HEK293 (cell line): ENCODE measurements around the gene DNAH1.
A peak's percentile ranks its signal among the peaks of the same experiment; 100 is the strongest.

Experiments
- CTCF ChIA-PET: fragments of 350-600 bp; formaldehyde crosslinking; extraction: SDS; loops from one replicate; lab custom pipeline; 2021; ENCODE audit warnings: antibody characterized with exemption; lab: Yijun Ruan, JAX
- POLR2A ChIA-PET: fragments of 300-600 bp; formaldehyde crosslinking; extraction: SDS; loops from one replicate; lab custom pipeline; 2020; ENCODE audit warnings: antibody characterized with exemption, inconsistent platforms; lab: Yijun Ruan, JAX
- H3K27ac ChIP-seq: fragments of 200-500 bp; sonication (Bioruptor generic); 2 replicates; pipeline ENCODE4 v1.5.1; 2014; ENCODE audit warnings: low read depth, low read length, control low read depth, inconsistent platforms; ENCODE audit errors: extremely low read depth
- H3K36me3 ChIP-seq, 2 experiments: fragments of 200-500 bp in 1 of 2; sonication (Bioruptor generic) in 1 of 2; 1 replicate in 1 of 2; 2 replicates in 1 of 2; pipeline ENCODE4 v1.5.1; 2014 to 2017; ENCODE audit warnings: inconsistent platforms in 2 of 2, low read length in 2 of 2; ENCODE audit not compliant: control insufficient read depth in 2 of 2, insufficient read depth in 1 of 2
- H3K4me1 ChIP-seq: fragments of 200-500 bp; sonication (Bioruptor generic); 2 replicates; pipeline ENCODE4 v1.5.1; 2014; ENCODE audit warnings: mild to moderate bottlenecking, low read length, inconsistent platforms; ENCODE audit not compliant: control insufficient read depth, insufficient read depth
- H3K4me3 ChIP-seq: 2 replicates; pipeline ENCODE4 v1.5.1; 2011; ENCODE audit warnings: low read depth, mild to moderate bottlenecking, control low read depth, low read length, moderate library complexity
- H3K9me3 ChIP-seq: fragments of 200-500 bp; sonication (Bioruptor generic); 2 replicates; pipeline ENCODE4 v1.5.1; 2014; ENCODE audit warnings: low read depth, low read length, inconsistent platforms; ENCODE audit not compliant: control insufficient read depth, insufficient read depth
- BCL11B ChIP-seq: fragments of 450-650 bp; formaldehyde crosslinking; IDR thresholded peaks from 2 replicates; pipeline ENCODE4 v1.5.1; 2016; ENCODE audit warnings: low read depth, missing biosample characterization, missing genetic modification characterization
- MZF1 ChIP-seq: fragments of 450-650 bp; formaldehyde crosslinking; IDR thresholded peaks from 2 replicates; pipeline ENCODE4 v1.5.1; 2017; ENCODE audit warnings: missing biosample characterization, missing genetic modification characterization, borderline replicate concordance
- PRDM1 ChIP-seq: fragments of 450-650 bp; formaldehyde crosslinking; IDR thresholded peaks from 2 replicates; pipeline ENCODE4; 2016; ENCODE audit warnings: missing biosample characterization, missing genetic modification characterization
- PRDM4 ChIP-seq: fragments of 450-650 bp; formaldehyde crosslinking; IDR thresholded peaks from 2 replicates; pipeline ENCODE4 v1.5.1; 2017; ENCODE audit warnings: missing biosample characterization, missing genetic modification characterization
- REST ChIP-seq: fragments of 450-650 bp; formaldehyde crosslinking; IDR thresholded peaks from 2 replicates; pipeline ENCODE4 v1.5.1; 2016; ENCODE audit warnings: missing biosample characterization, missing genetic modification characterization
- SP3 ChIP-seq: fragments of 450-650 bp; formaldehyde crosslinking; IDR thresholded peaks from 2 replicates; pipeline ENCODE4 v1.5.1; 2016; ENCODE audit warnings: missing biosample characterization, missing genetic modification characterization
- ZFP69B ChIP-seq: fragments of 450-650 bp; formaldehyde crosslinking; IDR thresholded peaks from 2 replicates; pipeline ENCODE4 v1.5.1; 2016; ENCODE audit warnings: missing biosample characterization, missing genetic modification characterization
- ZIC2 ChIP-seq: fragments of 450-650 bp; formaldehyde crosslinking; IDR thresholded peaks from 2 replicates; pipeline ENCODE4 v1.5.1; 2016; ENCODE audit warnings: missing biosample characterization, missing genetic modification characterization
- ZNF211 ChIP-seq: fragments of 450-650 bp; formaldehyde crosslinking; IDR thresholded peaks from 2 replicates; pipeline ENCODE4 v1.5.1; 2016; ENCODE audit warnings: low read depth, missing biosample characterization, missing genetic modification characterization
- ZNF280D ChIP-seq: fragments of 450-650 bp; formaldehyde crosslinking; IDR thresholded peaks from 2 replicates; pipeline ENCODE4 v1.5.1; 2016; ENCODE audit warnings: missing biosample characterization, missing genetic modification characterization
- ZNF341 ChIP-seq: fragments of 450-650 bp; formaldehyde crosslinking; IDR thresholded peaks from 2 replicates; pipeline ENCODE4; 2016; ENCODE audit warnings: low read depth, missing biosample characterization, missing genetic modification characterization
- ZNF362 ChIP-seq: fragments of 450-650 bp; formaldehyde crosslinking; IDR thresholded peaks from 2 replicates; pipeline ENCODE4 v1.5.1; 2016; ENCODE audit warnings: missing biosample characterization, missing genetic modification characterization
- ZNF544 ChIP-seq: fragments of 450-650 bp; formaldehyde crosslinking; IDR thresholded peaks from 2 replicates; pipeline ENCODE4 v1.5.0; 2017; ENCODE audit warnings: missing biosample characterization, missing genetic modification characterization
- ZNF558 ChIP-seq: fragments of 450-650 bp; formaldehyde crosslinking; IDR thresholded peaks from 2 replicates; pipeline ENCODE4 v1.5.1; 2016; ENCODE audit warnings: missing biosample characterization, missing genetic modification characterization
- ZNF623 ChIP-seq: fragments of 450-650 bp; formaldehyde crosslinking; IDR thresholded peaks from 2 replicates; pipeline ENCODE4 v1.5.1; 2016; ENCODE audit warnings: missing biosample characterization, missing genetic modification characterization
- ZNF777 ChIP-seq: fragments of 450-650 bp; formaldehyde crosslinking; IDR thresholded peaks from 2 replicates; pipeline ENCODE4 v1.5.1; 2017; ENCODE audit warnings: missing biosample characterization, missing genetic modification characterization, borderline replicate concordance
- ZSCAN23 ChIP-seq: fragments of 450-650 bp; formaldehyde crosslinking; IDR thresholded peaks from 2 replicates; pipeline ENCODE4 v1.5.1; 2016; ENCODE audit warnings: missing biosample characterization, missing genetic modification characterization

The DNAH1 gene

GRCh38 chr3:52380023-52380422 is 63.9 kb downstream of the DNAH1 start (continued):
- TF ChIP-seq ZNF211 (tag by site-specific recombination): no peak
- peak; percentile 81 for TF ChIP-seq ZIC2 (tag by site-specific recombination)

GRCh38 chr3:52381623-52382022 is 65.5 kb downstream of the DNAH1 start:
- POLR2A ChIA-PET: no interaction called here
- no peak overlapping the region for H3K27ac ChIP-seq
- H3K4me1 ChIP-seq: no peaks in the 10 kb centered on the region
- no peak for TF ChIP-seq ZNF777
- TF ChIP-seq ZNF544: no peak
- TF ChIP-seq PRDM4 (tag by site-specific recombination): no peak
- no peak for TF ChIP-seq PRDM1 (tag by site-specific recombination)
- no peak for TF ChIP-seq BCL11B (tag by site-specific recombination)
- no peak for TF ChIP-seq ZNF211 (tag by site-specific recombination)
- TF ChIP-seq ZNF341: no peak
- no peaks in the 10 kb centered on the region for H3K9me3 ChIP-seq
- H3K36me3 ChIP-seq: no peaks in the 10 kb centered on the region
- no peak overlapping the region for H3K4me3 ChIP-seq
- CTCF ChIA-PET: no interaction called here

GRCh38 chr3:52383446-52383845 is 67.3 kb downstream of the DNAH1 start:
- H3K4me1 ChIP-seq: no peaks in the 10 kb centered on the region
- TF ChIP-seq REST (tag by site-specific recombination) (no peak), ZNF623 (tag by site-specific recombination) (peak; percentile 37)
- no peaks in the 10 kb centered on the region for H3K9me3 ChIP-seq
- no peaks in the 10 kb centered on the region for H3K36me3 ChIP-seq
- no peak overlapping the region for H3K4me3 ChIP-seq
- ChIA-PET POLR2A (no interaction called here), CTCF (interaction anchor here (0.6 to 1.9 kb wide), 3 partner anchors 152 to 1834 kb away, joined by 4 to 8 read pairs (median 6); no protein-coding TSS in a partner anchor)
- H3K27ac ChIP-seq: no peak overlapping the region

GRCh38 chr3:52384019-52384761 is 68.1 kb downstream of the DNAH1 start:
- TF ChIP-seq ZFP69B (tag by site-specific recombination): no peak
- no peak for TF ChIP-seq ZNF558 (tag by site-specific recombination)
- TF ChIP-seq ZSCAN23 (tag by site-specific recombination): no peak
- no peak for TF ChIP-seq SP3 (tag by site-specific recombination)
- no peak for TF ChIP-seq ZNF280D (tag by site-specific recombination)
- TF ChIP-seq ZNF362: no peak
- TF ChIP-seq MZF1 (tag by site-specific recombination): no peak
- H3K4me3 ChIP-seq: no peak overlapping the region
- H3K4me1 ChIP-seq: no peaks in the 10 kb centered on the region
- POLR2A ChIA-PET: no interaction called here
- no peak overlapping the region for H3K27ac ChIP-seq
- no peaks in the 10 kb centered on the region for H3K9me3 ChIP-seq
- H3K36me3 ChIP-seq: no peaks in the 10 kb centered on the region
- CTCF ChIA-PET: interaction anchor here (0.5 to 1.9 kb wide), 10 partner anchors 9 to 1835 kb away, joined by 3 to 8 read pairs (median 4); no protein-coding TSS in a partner anchor
